GM21447 (cell line): ENCODE results near the gene UROD.
"Not testable (repeated sequence)": the region's sequence is repeated elsewhere in the genome, so short reads cannot be mapped to it uniquely, and the experiment has no call there.

Experiments used
- ATAC-seq: cut with Tn5 transposase; IDR thresholded peaks from one replicate; pipeline ENCODE4 v1.9.1; 2021; ENCODE audit not compliant: unreplicated experiment

The UROD gene

GRCh38 chr1:45038240-45038639, 26.2 kb downstream of the UROD start:
- ATAC-seq: no peak

GRCh38 chr1:45038661-45039364, 26.8 kb downstream of the UROD start:
- no peak for ATAC-seq

- no peak for ATAC-seq
Measured at GRCh38 chr1:45040297-45040696, 28.2 kb downstream of the UROD start.

GRCh38 chr1:45043094-45043493, 31.0 kb downstream of the UROD start:
- no peak for ATAC-seq

GRCh38 chr1:45044916-45045315, 32.9 kb downstream of the UROD start:
- no peak for ATAC-seq

GRCh38 chr1:45047032-45047431, 35.0 kb downstream of the UROD start:
- ATAC-seq: no peak

GRCh38 chr1:45051005-45051772, 39.1 kb downstream of the UROD start:
- no peak for ATAC-seq

GRCh38 chr1:45057542-45057941, 45.5 kb downstream of the UROD start:
- ATAC-seq: no peak

GRCh38 chr1:45059829-45060228, 47.8 kb downstream of the UROD start:
- ATAC-seq: no peak

- ATAC-seq: not testable (repeated sequence)
Measured at GRCh38 chr1:45062463-45062862, 50.4 kb downstream of the UROD start.

- no peak for ATAC-seq
Measured at GRCh38 chr1:45065083-45065482, 53.0 kb downstream of the UROD start.
